Measurements from ENCODE around the gene GBP1. TPM values are rescaled to one million over a fixed set of nuclear protein-coding genes. Genes with fewer than 3 reads are reported as not detected.

Gene GBP1
- total RNA-seq, 3 donors from 2014 or later: 12.9 to 39.0 (median 25.5) TPM

- intact Hi-C loops (cut with DNase I, micrococcal nuclease): no loop called here
- Histone ChIP-seq H3K36me3 (ENCODE audit: low read depth) (no peaks in the 10 kb centered on the region), H3K9me3 (no peaks in the 10 kb centered on the region), H3K4me1 (ENCODE audit: low read depth) (peaks cover 6% of the 10 kb centered on the region), H3K4me3 (no peak overlapping the region)
- DNase-seq (no peak), ATAC-seq (no peak)
- TF ChIP-seq CTCF (IDR thresholded peaks at IDR 0.05): no peak
Measured at GRCh38 chr1:89069951-89070350, 4.9 kb upstream of the GBP1 start.

- no peak for TF ChIP-seq CTCF (IDR thresholded peaks at IDR 0.05)
- no peak for ATAC-seq
- no peak overlapping the region for H3K4me3 ChIP-seq
- H3K36me3 ChIP-seq (ENCODE audit: low read depth): no peaks in the 10 kb centered on the region
- no peaks in the 10 kb centered on the region for H3K9me3 ChIP-seq
- peaks cover 6% of the 10 kb centered on the region for H3K4me1 ChIP-seq (ENCODE audit: low read depth)
- no peak for DNase-seq
- intact Hi-C loops (cut with DNase I, micrococcal nuclease): no loop called here
Measured at GRCh38 chr1:89068291-89068690, 3.3 kb upstream of the GBP1 start.

DNA sequence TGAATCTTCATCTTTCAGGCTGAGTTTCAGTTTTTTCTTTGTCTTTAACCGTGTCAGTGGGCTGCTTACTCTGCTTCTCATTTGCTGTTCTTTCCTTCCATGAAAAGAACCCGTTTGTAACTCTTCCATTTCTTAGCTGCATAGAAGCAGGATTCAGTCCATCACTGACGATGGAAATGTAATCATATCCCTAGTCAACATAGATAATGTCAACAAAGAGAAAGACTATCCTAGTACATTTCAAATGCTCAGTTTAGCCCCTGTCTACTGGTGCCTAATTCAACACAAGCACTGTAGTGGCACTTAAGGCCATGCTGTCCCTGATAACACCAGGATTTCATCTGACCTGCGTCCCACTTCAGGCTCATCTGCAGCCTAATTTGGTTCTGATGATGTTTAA, 376 bp downstream of the GBP1 start:
- Histone ChIP-seq H3K36me3 (ENCODE audit: low read depth) (no peaks in the 10 kb centered on the region), H3K9me3 (no peaks in the 10 kb centered on the region), H3K4me3 (peak overlapping the region; percentile 11), H3K4me1 (ENCODE audit: low read depth) (peaks cover 6% of the 10 kb centered on the region)
- DNase-seq (no peak), ATAC-seq (peak; percentile 71)
- intact Hi-C loops (cut with DNase I, micrococcal nuclease): no loop called here
- TF ChIP-seq CTCF (IDR thresholded peaks at IDR 0.05): no peak

DNA sequence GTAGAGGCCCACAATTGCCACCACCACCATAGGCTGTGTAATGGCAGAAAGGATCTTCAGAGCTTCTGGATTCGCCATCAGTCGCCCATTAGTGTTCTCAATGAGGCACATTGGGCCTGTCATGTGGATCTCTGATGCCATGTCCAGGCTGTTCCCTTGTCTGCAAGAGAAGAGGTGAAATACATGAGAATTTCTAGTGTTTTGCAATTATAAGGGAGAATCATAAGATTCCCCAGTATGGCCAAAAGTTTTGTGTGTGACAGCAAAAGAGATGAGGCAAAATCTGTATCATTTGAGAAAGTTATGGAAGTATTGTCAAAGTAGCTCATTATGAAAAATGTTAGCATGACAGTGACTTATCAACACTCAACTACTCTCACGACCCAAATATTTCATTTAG, 1.9 kb downstream of the GBP1 start:
- Histone ChIP-seq H3K36me3 (ENCODE audit: low read depth) (no peaks in the 10 kb centered on the region), H3K4me1 (ENCODE audit: low read depth) (peaks cover 6% of the 10 kb centered on the region), H3K9me3 (no peaks in the 10 kb centered on the region), H3K4me3 (no peak overlapping the region)
- TF ChIP-seq CTCF (IDR thresholded peaks at IDR 0.05): no peak
- no peak for DNase-seq
- intact Hi-C loops (cut with DNase I, micrococcal nuclease): no loop called here
- ATAC-seq: no peak

GRCh38 chr1:89060091-89060490, 4.9 kb downstream of the GBP1 start:
- ATAC-seq: no peak
- Histone ChIP-seq H3K9me3 (no peaks in the 10 kb centered on the region), H3K36me3 (ENCODE audit: low read depth) (peaks cover 3% of the 10 kb centered on the region), H3K4me3 (no peak overlapping the region), H3K4me1 (ENCODE audit: low read depth) (peaks cover under 1% of the 10 kb centered on the region)
- no peak for DNase-seq
- TF ChIP-seq CTCF (IDR thresholded peaks at IDR 0.05): no peak
- intact Hi-C loops (cut with DNase I, micrococcal nuclease): no loop called here

- Histone ChIP-seq H3K4me3 (no peak overlapping the region), H3K36me3 (ENCODE audit: low read depth) (no peaks in the 10 kb centered on the region), H3K4me1 (ENCODE audit: low read depth) (peaks cover 1% of the 10 kb centered on the region), H3K9me3 (no peaks in the 10 kb centered on the region)
- TF ChIP-seq CTCF (IDR thresholded peaks at IDR 0.05): no peak
- no peak for DNase-seq
- ATAC-seq: peak; percentile 72
- intact Hi-C loops (cut with DNase I, micrococcal nuclease): no loop called here
Measured at GRCh38 chr1:89051955-89052312, 13.1 kb downstream of the GBP1 start.

Measured in mucosa of descending colon (tissue), 3 donors.